ENCODE data around the gene GABRG3. TPM values are rescaled to one million over a fixed set of nuclear protein-coding genes. Genes with fewer than 3 reads are reported as not detected.

Gene GABRG3
- polyA plus RNA-seq, 1 donor = 0.57 TPM

- no peak for DNase-seq
- H3K36me3 ChIP-seq (ENCODE audit: control insufficient read depth, insufficient read depth, low read length) = no peaks in the 10 kb centered on the region
- H3K27me3 ChIP-seq (ENCODE audit: control insufficient read depth, insufficient read depth, low read length) = no peaks in the 10 kb centered on the region
- no peaks in the 10 kb centered on the region for H3K9me3 ChIP-seq (ENCODE audit: control insufficient read depth, low read depth, low read length)
- no peaks in the 10 kb centered on the region for H3K4me1 ChIP-seq (ENCODE audit: control insufficient read depth, insufficient read depth, low read length)
- WGBS (ENCODE audit: insufficient coverage, low lambda C conversion rate) = no CpG with 5 or more reads among the region's 1 CpG
- H3K27ac ChIP-seq (ENCODE audit: low read length) = no peak overlapping the region
- no peak overlapping the region for H3K4me3 ChIP-seq (ENCODE audit: low read length)
These were observed 618.8 kb downstream of the GABRG3 start for GRCh38 chr15:27589782-27590181.

Other genes with a start within 250 kb of the GABRG3 start
- 5.1 TPM for gene GABRB3, start 198.1 kb upstream of the GABRG3 start, polyA plus RNA-seq
- gene GABRA5, start 104.1 kb upstream of the GABRG3 start, polyA plus RNA-seq = 0.13 TPM

All from large intestine (tissue), 3 donors.